Measurements from ENCODE around the gene LRRC32. TPM values are rescaled to one million over a fixed set of nuclear protein-coding genes. Genes with fewer than 3 reads are reported as not detected.

LRRC32 gene
- total RNA-seq, 1 donor = 37.6 TPM

GRCh38 chr11:76630600-76631281 lies 39.8 kb downstream of the LRRC32 start:
- H3K4me2 ChIP-seq (ENCODE audit: insufficient read depth, low read length) = peak overlapping the region; percentile 13
- no peaks in the 10 kb centered on the region for H3K79me2 ChIP-seq (ENCODE audit: insufficient read depth, low read length)
- no peaks in the 10 kb centered on the region for H3K27me3 ChIP-seq (ENCODE audit: insufficient read depth, low read length)
- H3K27ac ChIP-seq (ENCODE audit: low read depth, low read length) = peak overlapping the region; percentile 59
- TF ChIP-seq CTCF (IDR thresholded peaks at IDR 0.05; ENCODE audit: extremely low read depth, low read depth, low read length) = no peak
- H3K9me3 ChIP-seq (ENCODE audit: low read depth, low read length) = peaks cover 1% of the 10 kb centered on the region
- H3K4me1 ChIP-seq (ENCODE audit: insufficient read depth, low read length) = peaks cover 15% of the 10 kb centered on the region
- H4K20me1 ChIP-seq (ENCODE audit: insufficient read depth, low read length) = no peaks in the 10 kb centered on the region
- H3K4me3 ChIP-seq (ENCODE audit: insufficient read depth, low read length) = peak overlapping the region; percentile 35
- H3K36me3 ChIP-seq (ENCODE audit: insufficient read depth, low read length) = no peaks in the 10 kb centered on the region
- H2AFZ ChIP-seq (ENCODE audit: low read length) = peak overlapping the region; percentile 64
- no peak for DNase-seq (ENCODE audit: insufficient read length, low spot score, missing footprints)

GRCh38 chr11:76629853-76630599 lies 40.5 kb downstream of the LRRC32 start:
- Histone ChIP-seq H3K79me2 (ENCODE audit: insufficient read depth, low read length) (no peaks in the 10 kb centered on the region), H3K4me1 (ENCODE audit: insufficient read depth, low read length) (peaks cover 15% of the 10 kb centered on the region), H3K4me3 (ENCODE audit: insufficient read depth, low read length) (peak overlapping the region; percentile 35), H3K27ac (ENCODE audit: low read depth, low read length) (peak overlapping the region; percentile 59), H3K9me3 (ENCODE audit: low read depth, low read length) (peaks cover 4% of the 10 kb centered on the region), H4K20me1 (ENCODE audit: insufficient read depth, low read length) (no peaks in the 10 kb centered on the region), H2AFZ (ENCODE audit: low read length) (peak overlapping the region; percentile 64), H3K4me2 (ENCODE audit: insufficient read depth, low read length) (peak overlapping the region; percentile 13), H3K36me3 (ENCODE audit: insufficient read depth, low read length) (no peaks in the 10 kb centered on the region), H3K27me3 (ENCODE audit: insufficient read depth, low read length) (no peaks in the 10 kb centered on the region)
- TF ChIP-seq CTCF (IDR thresholded peaks at IDR 0.05; ENCODE audit: extremely low read depth, low read depth, low read length) = no peak
- peak; percentile 65 for DNase-seq (ENCODE audit: insufficient read length, low spot score, missing footprints)

- Histone ChIP-seq H3K4me2 (ENCODE audit: insufficient read depth, low read length) (no peak overlapping the region), H3K27me3 (ENCODE audit: insufficient read depth, low read length) (no peaks in the 10 kb centered on the region), H3K4me1 (ENCODE audit: insufficient read depth, low read length) (peaks cover 15% of the 10 kb centered on the region), H4K20me1 (ENCODE audit: insufficient read depth, low read length) (no peaks in the 10 kb centered on the region), H2AFZ (ENCODE audit: low read length) (peak overlapping the region; percentile 64), H3K4me3 (ENCODE audit: insufficient read depth, low read length) (no peak overlapping the region), H3K27ac (ENCODE audit: low read depth, low read length) (peak overlapping the region; percentile 59), H3K79me2 (ENCODE audit: insufficient read depth, low read length) (no peaks in the 10 kb centered on the region), H3K36me3 (ENCODE audit: insufficient read depth, low read length) (no peaks in the 10 kb centered on the region), H3K9me3 (ENCODE audit: low read depth, low read length) (peaks cover 4% of the 10 kb centered on the region)
- peak; percentile 76 for DNase-seq (ENCODE audit: insufficient read length, low spot score, missing footprints)
- no peak for TF ChIP-seq CTCF (IDR thresholded peaks at IDR 0.05; ENCODE audit: extremely low read depth, low read depth, low read length)
These were observed 41.3 kb downstream of the LRRC32 start for GRCh38 chr11:76629116-76629852.

Data from osteoblast (primary cell).